Erythroblast (primary cell): Measurements from ENCODE around the gene NAAA.

Experiments used
- GATA1 ChIP-seq: IDR thresholded peaks from 2 replicates; pipeline ENCODE4 v1.6.1; 2011; ENCODE audit warnings: low read depth, mild to moderate bottlenecking, control low read depth, low read length, moderate library complexity
- POLR2A ChIP-seq: IDR thresholded peaks from 2 replicates; pipeline ENCODE4 v1.6.1; 2011; ENCODE audit warnings: mild to moderate bottlenecking, low read length

DNA sequence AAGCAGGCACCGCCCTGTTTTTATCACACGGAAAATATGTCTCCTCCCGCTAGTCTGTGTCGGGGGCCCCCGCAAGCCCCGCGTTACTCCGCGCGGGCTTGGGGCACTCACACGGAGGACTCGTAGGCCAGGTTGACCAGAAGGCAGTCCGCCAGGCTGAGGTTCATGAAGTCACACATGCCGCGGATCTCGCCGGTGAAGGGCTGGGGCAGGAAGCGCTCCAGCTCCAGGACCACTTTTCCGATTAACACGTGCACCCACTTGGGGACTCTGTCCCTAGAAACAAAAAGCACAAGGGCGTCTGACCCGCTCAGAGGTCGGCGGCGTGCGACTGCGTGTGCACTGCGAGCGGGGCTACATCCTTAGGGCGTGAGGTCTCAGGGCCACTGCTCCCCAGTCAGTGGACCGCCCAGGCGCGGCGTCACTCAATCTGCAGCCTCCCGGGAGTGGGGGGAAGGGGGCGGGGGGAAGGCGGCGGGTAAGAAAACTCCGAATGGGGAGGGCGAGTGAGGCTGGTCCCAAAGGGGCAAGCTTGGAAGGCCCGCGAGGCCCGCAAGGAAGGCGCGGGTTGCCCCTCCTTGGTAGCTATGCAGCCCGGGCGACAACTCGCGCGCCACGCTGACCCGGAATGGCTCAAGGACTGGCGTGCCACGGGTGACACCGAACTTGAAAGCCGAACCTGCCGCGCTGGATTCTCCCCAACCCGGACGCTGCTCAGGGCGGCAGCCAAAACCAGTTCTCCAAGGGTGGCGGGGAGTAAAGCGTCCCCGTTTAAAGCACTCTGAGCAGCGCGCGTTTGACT, 722 bp downstream of the NAAA start:
- TF ChIP-seq POLR2A (peak; percentile 21), GATA1 (no peak)
